Measurements from ENCODE around the gene NADK.

- TF ChIP-seq CTCF (conservative IDR thresholded peaks at IDR 0.05; ENCODE audit: low read length) (no peak), EZH2phosphoT487 (IDR thresholded peaks at IDR 0.05; ENCODE audit: borderline replicate concordance, low read depth, low read length) (no peak)
Measured at GRCh38 chr1:1764876-1765470, 13.3 kb downstream of the NADK start.

Measured in OCI-LY7 (cell line).